SKM-1 treated with dmso at 0.1 percent for 144 hours (cell line): ENCODE measurements around the gene PTPRQ.

Source experiments
- DNase-seq: peaks from one replicate; lab custom pipeline; 2025; ENCODE audit not compliant: unreplicated experiment; lab: John Stamatoyannopoulos, UW

Gene PTPRQ

DNA sequence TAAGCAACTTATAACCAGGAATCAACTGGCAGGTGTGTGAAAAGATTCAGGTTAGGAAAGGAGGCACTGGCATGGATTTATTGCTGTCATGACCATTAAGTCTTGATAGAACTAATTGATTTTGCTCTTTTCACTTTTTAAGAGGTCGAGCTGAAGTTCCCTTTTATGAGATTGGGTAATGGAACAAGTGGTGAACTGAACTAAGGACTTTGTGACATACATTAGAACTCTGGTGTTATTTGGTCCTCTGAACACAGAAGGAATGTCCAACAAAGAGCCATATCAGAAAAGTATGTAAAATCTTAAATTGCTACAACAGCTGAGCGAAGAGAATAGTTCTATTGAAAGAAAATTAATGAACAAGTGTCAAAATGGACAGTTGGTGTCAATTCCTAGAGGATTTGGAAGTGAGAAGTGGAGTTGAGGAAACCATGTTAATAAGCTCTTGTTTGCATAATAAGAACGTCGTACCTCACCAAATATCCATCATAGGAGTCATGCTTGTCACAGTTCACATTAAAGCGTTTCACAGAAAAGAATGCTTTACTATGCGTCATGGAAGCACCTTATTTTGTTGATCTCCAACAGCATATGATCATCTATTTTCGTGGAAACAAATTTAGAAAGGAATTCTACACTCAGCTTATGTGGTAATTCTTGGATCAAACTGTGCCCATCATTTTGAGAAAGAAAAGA lies 255.0 kb downstream of the PTPRQ start:
- no peak for DNase-seq

DNA sequence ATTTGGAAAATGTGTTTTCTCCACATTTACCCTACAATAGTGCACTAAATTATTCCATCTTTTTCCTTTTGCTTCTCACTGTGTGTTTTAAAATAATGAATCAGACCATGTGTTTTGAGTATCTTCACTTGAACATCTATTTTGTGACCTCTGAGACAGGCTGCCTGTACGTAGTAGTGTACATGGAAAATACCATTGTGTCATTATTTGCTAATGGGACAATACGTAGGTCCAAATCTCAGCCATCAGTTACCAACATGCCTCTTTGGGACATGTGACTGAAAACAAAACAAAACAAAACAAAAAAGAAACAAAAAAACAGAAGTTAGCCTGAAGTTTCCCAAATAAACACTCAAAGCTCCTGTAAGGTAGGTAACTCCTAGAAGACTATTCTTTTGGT lies 256.3 kb downstream of the PTPRQ start:
- DNase-seq = no peak

DNA sequence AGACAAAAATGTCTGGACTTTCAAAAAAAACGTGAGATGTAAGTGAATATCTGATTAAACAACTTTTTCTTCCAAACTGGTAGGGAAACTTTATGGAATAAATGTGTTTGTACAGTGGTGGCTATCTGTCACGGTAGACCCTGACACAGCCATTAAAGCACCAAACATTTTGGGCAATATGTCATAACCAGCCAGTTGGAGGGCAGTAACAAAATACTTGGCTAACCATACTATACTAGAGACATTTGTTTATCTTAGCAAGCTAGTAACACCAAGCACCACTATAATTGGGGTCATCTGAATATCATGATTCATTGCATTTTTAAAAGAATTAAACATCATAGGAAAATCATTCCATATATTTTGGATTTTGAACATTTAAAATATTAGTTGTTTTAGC lies 257.4 kb downstream of the PTPRQ start:
- no peak for DNase-seq

DNA sequence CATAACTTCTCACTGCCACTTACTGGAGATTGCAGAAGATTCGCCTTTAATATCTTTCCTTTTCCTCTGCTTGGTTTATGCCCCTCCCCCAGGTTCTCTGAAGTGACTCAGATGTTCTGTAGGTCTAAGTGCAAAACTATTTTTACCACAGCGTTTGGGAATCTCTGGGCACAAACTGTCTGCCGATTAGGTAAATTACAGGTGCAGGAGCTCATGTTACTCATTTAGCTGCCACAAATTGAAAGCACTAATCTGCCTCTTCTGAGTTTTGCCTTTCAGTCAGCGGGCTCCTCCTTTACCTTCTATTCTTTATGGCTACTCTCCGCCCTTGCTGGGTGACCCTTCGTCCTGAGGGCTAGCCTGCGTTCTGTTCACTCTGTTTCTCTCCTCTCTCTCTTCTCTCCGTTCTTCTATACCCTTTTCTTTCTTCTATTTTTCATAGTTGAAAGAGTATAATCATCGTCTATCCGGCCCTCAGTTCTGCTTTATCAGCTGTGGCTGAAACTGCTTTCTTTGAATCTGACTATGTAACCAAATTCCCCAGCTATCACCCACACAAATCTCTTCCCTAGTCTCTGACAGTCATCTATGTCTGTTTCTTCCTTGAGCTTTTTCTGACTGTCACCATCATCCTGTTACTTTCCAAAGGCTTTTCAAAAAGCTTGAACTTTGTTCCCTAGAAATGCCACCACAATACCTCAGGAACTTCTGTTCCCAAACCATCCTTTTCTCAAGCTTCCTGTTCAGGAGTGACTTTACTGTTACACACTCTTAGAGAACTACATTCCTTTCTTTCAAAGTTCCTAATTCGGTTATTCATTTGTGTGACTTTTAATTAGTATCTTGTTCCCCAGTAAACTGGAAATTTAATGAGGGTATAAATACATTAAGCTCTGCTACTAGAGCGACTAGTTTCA lies 259.1 kb downstream of the PTPRQ start:
- DNase-seq = no peak

DNA sequence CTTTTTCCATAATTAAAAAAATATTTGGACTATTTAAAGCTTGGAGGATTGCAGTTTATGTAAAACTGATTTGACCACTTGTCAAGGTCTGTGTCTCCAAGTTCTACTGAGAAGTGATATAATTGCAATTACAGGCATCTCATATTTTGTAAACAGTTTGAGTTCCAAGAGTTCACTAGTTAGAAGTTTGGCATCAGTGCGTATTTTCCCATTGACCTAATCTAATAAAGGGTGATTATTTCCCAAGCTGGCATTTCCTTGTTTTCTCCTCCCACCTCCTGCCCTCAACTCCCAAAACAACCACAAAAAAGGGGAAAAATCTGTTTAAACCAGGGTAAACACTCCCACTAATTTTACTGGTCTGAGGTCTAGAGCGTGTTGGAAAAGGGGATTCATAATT lies 260.4 kb downstream of the PTPRQ start:
- DNase-seq = no peak

DNA sequence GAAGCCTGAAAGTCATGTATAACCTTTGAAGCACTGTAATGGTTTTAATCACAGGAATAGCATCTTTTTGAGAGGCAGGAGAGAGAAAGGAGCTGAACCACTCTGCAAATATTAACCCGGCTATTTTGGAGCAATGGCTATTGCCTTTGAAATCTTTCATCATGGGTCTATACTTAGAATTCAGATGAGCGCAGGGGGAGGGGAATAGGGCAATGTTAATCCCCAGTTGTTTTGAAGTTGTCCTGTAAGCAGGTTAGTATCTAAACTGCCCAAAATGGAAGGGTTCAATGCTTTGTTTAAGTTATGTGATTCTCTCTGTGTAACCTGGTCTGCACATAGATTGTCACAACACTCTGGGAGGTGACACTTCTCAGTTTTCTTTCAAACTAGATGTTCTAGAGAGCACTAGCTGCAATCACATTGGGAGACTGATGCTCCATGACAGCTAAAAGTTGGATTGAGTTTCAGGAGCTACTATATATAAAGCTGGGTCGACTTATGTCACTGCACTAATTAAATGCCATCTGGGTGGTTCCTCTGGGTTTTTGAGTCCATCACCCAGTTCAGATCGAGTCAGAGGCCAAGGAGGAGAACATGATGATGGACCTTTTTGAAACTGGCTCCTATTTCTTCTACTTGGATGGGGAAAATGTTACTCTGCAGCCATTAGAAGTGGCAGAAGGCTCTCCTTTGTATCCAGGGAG lies 263.2 kb downstream of the PTPRQ start, which contains the start of gene MYF6:
TSS of gene MYF6 (plus strand) at position 509 of the 704 bp plus-strand sequence. CDS start at position 595, 86 bp downstream.
- DNase-seq = no peak

DNA sequence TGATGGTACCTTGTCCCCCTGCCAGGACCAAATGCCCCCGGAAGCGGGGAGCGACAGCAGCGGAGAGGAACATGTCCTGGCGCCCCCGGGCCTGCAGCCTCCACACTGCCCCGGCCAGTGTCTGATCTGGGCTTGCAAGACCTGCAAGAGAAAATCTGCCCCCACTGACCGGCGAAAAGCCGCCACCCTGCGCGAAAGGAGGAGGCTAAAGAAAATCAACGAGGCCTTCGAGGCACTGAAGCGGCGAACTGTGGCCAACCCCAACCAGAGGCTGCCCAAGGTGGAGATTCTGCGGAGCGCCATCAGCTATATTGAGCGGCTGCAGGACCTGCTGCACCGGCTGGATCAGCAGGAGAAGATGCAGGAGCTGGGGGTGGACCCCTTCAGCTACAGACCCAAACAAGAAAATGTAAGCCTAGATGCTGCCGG lies 263.8 kb downstream of the PTPRQ start:
- no peak for DNase-seq

DNA sequence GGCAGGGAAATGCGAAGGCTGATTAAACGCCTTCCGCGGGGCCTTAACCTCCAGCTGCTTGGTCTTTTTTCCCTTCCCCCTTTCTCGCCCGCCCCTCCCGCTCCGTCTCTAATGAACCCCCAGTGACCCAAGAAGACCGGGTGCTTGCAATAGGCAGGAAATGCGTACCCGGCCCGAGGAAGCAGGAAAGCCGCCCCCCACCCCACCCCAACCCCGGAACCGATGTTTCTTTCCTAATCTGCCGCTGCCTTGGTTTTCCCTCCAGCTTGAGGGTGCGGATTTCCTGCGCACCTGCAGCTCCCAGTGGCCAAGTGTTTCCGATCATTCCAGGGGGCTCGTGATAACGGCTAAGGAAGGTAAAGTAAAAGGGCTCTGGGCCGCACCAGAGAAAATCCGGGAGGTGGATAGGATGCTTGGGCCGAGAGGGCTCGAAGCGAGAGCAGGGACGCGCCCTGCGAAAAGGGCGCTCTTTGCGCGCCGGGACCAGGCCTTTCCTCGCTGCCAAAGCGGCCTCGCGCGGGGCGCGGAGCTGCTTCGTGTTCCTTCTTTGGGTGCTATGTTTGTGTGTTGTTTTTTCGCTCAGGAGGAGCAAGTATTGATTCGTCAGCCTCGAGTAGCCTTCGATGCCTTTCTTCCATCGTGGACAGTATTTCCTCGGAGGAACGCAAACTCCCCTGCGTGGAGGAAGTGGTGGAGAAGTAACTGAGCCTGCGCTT lies 264.4 kb downstream of the PTPRQ start:
- no peak for DNase-seq

DNA sequence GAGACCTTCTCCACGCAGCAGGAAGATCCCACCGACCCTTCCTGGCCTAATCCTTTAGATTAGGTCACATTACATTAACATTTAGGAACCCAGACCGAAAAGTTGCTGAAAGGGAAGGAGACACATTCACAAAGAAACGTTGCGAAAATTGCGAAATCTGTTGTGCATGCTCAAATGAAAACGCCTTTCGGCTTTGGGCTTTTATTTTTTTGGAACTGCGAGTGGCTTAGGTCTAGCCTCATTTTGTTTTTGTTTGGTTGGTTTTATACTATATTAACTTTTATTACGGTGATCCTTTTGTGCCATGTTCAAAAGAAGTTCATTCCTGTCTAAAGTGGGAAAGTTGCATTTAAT lies 264.9 kb downstream of the PTPRQ start:
- no peak for DNase-seq

DNA sequence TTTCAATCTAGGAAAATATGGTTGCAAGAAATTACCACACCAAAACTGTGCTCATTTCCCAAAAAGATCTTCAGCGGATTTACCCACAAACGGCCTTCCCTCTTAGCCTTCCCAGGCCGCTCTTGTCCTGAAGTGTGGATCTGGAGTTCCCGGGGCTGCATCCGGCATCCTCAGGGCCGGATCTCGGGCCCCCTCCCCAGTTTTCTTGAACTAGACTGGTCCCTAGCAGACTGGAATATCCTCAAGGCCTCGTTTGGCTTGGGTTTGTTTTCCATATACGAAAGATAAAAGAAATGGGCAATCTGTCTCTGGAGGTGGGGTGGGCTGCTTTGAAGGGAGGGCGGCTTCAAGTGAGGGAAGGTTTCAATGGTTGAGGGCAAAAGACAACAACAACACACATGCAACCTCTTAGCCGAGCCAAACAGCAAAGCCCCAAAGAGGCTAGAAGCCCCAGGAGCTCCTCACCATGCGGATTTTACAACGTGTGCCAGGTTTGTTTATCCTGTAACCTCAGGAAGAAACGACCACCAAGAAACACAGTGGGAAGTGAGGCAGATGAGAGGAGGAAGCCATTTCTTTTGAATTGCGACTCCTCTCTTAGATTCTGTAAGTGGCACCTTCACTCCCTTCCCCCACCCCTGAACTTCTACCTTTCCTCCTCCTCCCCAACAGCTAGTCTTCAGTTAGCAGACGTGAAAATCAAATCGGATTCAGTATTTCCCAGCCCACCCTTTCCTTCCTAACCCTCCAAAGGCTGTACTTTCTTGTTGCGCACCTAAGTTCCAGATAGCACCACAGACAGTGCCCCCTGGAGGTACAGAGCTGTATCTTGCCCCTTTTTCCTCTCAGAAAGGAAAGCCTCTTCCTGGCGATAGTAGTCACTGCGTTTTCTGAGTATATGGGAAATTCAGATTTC lies 266.0 kb downstream of the PTPRQ start:
- DNase-seq = no peak

DNA sequence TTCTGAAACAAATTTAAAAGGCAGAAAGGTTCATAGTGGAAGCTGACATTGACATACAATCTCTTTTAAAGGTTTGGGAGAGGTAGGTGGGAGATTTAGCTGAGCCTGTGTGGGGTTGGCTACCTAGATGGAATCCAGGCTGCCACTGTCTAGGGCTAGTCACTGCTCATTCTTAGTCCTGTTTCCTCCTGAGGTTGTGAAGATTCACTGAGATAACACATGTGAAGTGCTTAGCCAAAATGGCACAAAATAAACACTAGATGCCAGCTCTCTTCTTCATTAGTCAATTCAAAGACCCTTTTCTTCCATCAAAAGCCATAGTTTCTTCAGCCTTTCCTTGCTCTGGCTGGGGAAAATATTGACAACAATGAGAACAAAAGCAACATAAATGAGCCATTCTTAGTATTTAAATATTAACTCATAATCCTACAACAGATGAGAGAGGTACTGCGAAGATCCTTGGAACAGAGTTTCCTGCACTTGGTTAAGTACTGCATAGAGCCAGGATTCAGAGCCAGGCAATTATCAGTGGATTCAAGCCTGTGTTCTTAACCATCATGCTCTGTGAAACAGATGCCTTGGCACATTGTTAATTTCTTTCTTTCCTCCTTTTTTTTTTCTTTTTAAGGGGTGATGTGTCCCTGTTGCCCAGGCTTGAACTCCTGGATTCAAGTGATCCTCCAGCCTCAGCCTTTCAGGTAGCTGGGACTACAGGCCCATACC lies 266.9 kb downstream of the PTPRQ start:
- no peak for DNase-seq

DNA sequence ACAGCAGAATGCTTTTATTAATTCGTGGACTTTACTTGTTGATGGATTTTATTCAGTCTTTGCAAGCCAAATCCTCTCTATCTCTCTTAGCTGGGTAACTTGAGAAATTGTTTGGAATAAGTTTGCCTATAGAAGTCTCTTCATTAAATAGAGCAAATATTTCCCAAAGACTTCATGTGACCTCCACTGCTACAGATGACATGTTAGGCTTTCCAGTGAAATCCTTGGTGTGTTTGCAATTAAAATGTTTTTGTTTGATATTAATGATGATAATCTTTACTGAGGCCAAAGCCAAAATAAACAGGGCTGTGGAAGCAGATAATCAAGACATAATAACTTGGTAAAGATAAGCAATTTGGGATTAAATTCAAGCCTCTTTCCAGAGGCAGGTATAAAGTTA lies 267.8 kb downstream of the PTPRQ start:
- no peak for DNase-seq

DNA sequence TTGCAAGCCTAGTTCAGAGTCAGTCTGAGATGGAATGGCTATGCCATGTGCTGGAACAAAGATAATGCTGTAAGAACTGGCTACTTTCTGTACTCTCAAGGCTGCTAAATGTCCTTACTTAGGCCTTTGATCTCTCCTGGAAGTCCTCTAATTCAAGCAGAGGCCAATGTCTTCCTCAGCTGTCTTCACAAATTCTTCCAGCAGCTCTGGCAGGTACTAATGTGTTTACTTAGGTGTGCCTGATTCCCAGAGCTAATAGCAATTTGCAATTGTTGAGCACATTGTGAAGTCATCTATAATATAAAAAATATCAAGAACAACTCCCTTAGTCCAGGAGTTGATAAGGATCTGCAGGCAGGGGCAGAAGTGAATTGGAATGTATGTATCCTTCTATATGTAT lies 268.8 kb downstream of the PTPRQ start:
- DNase-seq = no peak

DNA sequence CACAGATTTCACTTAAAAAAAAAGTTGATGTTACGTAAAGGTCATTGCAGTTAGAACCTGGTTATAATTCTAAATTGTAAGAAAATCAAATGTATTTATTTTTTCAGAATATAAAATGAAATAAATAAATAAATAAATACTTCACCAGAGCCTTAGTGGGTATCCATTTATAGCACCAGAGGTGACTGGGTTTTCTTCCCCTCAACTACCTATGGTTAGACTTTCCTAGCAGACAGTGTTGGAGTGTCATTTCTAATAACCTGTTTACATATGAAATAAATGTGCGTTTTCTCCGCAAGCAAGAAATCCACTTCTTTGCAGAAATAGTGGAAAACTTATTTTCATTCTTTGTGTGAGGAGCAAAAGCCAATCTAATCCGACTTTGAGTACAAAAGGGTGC lies 269.4 kb downstream of the PTPRQ start:
- no peak for DNase-seq

DNA sequence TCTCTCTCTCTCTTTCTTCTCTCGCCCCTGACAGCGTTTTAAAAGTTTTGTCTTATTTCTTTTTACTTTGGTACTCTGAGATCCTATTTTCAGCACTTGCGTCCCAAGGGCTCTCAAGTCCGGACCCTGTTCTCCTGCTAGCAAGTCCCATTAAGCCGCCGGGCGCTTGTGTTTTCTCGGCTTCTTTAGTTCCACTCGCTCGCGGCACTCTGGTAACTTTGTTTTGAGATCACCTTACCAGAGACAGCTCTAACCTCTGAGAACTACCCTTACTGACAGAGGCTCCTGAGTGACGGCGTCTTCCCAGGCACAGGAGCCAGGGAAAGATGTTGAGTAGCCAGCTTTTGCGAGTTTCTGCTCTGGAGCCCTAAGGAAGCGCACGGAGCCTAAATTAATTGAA lies 270.0 kb downstream of the PTPRQ start:
- no peak for DNase-seq

DNA sequence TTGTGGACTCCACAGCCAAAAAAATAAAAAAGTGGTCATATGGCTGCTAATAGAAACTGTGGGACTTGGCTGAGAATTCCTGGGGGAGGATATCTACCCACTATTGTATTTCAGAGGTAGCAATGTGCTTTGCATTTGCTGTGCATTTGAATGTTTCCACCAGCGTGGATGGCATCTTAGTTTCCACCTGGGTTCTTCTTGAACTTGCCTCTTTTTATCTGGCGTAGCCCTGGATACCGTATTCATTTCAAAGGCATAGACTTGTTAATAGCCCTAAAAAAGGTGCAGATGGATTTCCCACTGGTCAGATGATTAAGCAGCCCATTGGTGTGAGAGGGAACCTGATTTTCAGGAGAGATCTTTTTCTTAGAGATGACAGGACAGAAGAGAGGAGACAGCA lies 270.8 kb downstream of the PTPRQ start:
- DNase-seq = no peak

DNA sequence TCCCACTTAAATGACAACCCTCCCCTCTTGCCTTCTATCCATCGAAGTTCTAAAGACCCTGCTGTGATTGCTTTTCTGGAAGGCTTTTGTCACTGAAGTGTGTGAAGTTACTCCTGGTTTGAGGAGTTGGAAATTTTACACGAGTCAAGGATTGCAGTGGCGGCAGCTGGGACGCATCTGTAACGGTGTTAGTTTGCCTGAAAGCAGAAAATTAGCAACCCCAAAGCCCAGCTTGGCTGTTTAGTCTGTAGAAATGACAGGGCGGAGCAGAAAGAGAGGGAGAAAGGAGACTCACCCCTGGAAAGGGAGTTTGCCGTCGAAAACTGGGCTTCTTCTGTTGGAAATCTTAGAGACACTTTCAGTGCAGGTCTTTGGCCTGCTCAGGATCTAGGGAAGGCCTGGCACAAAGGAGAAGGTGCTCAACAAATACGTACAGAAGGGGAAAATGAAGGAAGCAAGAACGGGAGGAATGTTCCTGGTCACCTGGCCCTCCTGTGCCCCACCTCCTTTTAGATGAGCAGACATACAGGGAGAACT lies 271.7 kb downstream of the PTPRQ start:
- DNase-seq = no peak

DNA sequence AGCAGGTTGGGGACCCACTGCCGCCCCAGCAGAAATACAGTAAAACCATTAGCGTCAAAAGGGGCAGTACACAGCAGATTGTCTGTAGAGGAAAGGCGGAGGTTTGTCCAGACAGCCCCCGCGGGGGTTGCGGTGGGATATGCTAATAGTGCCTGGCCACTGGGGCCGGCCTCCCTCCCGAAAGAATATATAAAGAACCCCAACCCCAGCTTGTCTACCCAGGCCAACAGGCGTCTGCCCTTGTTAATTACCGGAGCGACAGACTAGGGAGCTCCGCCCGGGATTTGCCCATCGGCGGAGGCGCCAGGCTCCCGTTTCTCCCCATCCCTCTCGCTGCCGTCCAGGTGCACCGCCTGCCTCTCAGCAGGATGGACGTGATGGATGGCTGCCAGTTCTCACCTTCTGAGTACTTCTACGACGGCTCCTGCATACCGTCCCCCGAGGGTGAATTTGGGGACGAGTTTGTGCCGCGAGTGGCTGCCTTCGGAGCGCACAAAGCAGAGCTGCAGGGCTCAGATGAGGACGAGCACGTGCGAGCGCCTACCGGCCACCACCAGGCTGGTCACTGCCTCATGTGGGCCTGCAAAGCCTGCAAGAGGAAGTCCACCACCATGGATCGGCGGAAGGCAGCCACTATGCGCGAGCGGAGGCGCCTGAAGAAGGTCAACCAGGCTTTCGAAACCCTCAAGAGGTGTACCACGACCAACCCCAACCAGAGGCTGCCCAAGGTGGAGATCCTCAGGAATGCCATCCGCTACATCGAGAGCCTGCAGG lies 272.8 kb downstream of the PTPRQ start, which contains the start of gene MYF5:
TSS of gene MYF5 (plus strand) at position 217 of the 774 bp plus-strand sequence. CDS start at position 369, 152 bp downstream.
- DNase-seq = no peak
